Hepatocyte (in vitro differentiated cells): Measurements from ENCODE around the gene CCDC159.
"Not testable (repeated sequence)": the region's sequence is repeated elsewhere in the genome, so short reads cannot be mapped to it uniquely, and the experiment has no call there.

Experiments used
- EZH2phosphoT487 ChIP-seq: fragments of 200-600 bp; sonication (generic); IDR thresholded peaks from one replicate; pipeline ENCODE4 v1.6.1; 2018; ENCODE audit warnings: antibody characterized with exemption, mild to moderate bottlenecking, low read depth, moderate library complexity; ENCODE audit not compliant: unreplicated experiment, severe bottlenecking
- TF ChIP-seq, protein P1 (sequence below): fragments of 200-600 bp; sonication (generic); IDR thresholded peaks from 2 replicates; pipeline ENCODE4 v1.5.1; 2016; ENCODE audit warnings: antibody characterized with exemption, mild to moderate bottlenecking; ENCODE audit not compliant: poor library complexity

DNA sequence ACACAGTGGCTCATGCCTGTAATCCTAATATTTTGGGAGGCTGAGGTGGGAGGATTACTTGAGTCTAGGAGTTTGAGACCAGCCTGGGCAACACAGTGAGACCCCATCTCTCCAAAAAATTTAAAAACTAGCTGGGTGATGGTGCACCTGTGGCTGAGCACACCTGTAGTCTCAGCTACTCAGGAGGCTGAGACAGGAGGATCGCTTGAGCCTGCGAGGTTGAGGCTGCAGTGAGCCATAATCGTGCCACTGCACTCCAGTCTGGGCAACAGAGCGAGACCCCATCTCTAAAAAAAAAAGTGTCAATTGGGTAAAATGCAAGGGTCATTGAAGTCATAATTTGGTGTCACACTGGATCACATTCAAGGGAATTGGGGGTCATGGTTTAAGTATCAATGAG lies 7.8 kb downstream of the CCDC159 start:
- TF ChIP-seq EZH2phosphoT487: not testable (repeated sequence)
- TF ChIP-seq, protein P1, sequence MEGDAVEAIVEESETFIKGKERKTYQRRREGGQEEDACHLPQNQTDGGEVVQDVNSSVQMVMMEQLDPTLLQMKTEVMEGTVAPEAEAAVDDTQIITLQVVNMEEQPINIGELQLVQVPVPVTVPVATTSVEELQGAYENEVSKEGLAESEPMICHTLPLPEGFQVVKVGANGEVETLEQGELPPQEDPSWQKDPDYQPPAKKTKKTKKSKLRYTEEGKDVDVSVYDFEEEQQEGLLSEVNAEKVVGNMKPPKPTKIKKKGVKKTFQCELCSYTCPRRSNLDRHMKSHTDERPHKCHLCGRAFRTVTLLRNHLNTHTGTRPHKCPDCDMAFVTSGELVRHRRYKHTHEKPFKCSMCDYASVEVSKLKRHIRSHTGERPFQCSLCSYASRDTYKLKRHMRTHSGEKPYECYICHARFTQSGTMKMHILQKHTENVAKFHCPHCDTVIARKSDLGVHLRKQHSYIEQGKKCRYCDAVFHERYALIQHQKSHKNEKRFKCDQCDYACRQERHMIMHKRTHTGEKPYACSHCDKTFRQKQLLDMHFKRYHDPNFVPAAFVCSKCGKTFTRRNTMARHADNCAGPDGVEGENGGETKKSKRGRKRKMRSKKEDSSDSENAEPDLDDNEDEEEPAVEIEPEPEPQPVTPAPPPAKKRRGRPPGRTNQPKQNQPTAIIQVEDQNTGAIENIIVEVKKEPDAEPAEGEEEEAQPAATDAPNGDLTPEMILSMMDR: not testable (repeated sequence)
